Mucosa of descending colon (tissue), 3 donors: ENCODE results near the gene FMO1. TPM values are rescaled to one million over a fixed set of nuclear protein-coding genes. Genes with fewer than 3 reads are reported as not detected.

Experiments used
- ATAC-seq: fragments of 200-7000 bp; cut with Tn5 transposase; one replicate; pipeline ENCODE4 v1.9.1; 2020; ENCODE audit warnings: mild to moderate bottlenecking, moderate library complexity
- DNase-seq, 3 donors: peaks; one replicate each; pipeline ENCODE4 v3.0.0-alpha.2; 2020
- H3K36me3 ChIP-seq: fragments of 200-600 bp; one replicate; pipeline ENCODE4 v1.8.0; 2021; ENCODE audit warnings: low read depth, mild to moderate bottlenecking
- H3K4me1 ChIP-seq: fragments of 200-600 bp; one replicate; pipeline ENCODE4 v1.8.0; 2021; ENCODE audit warnings: low read depth, mild to moderate bottlenecking
- H3K4me3 ChIP-seq: fragments of 200-600 bp; one replicate; pipeline ENCODE4 v1.8.0; 2021; ENCODE audit warnings: mild to moderate bottlenecking
- H3K9me3 ChIP-seq: fragments of 200-600 bp; one replicate; pipeline ENCODE4 v1.8.0; 2021; ENCODE audit warnings: mild to moderate bottlenecking
- CTCF ChIP-seq: fragments of 200-600 bp; IDR thresholded peaks from one replicate; pipeline ENCODE4 v1.8.0; 2022; ENCODE audit warnings: antibody characterized with exemption, mild to moderate bottlenecking
- intact Hi-C, 2 donors: fragments of 100-400 bp; cut with DNase I in 1 of 2; cut with micrococcal nuclease in 1 of 2; formaldehyde crosslinking; loops; one replicate each; pipeline versions ENCODE4 v1.11.0 to v1.11.1; 2022; cut with DNase I, micrococcal nuclease
- total RNA-seq, 3 donors: library from RNA; stranded (reverse); fragmentation: NEBNext Ultra II Directional in 2 of 3; extraction: Animal tissue kit (Norgen Biotek cat#: 25700) in 2 of 3; gene quantifications; one replicate each; pipeline versions ENCODE4 v1.2.1 to v1.2.4, GENCODE V29; 2021 to 2023
- donor health status: DM: no; HTN: no; CAD: no; lungs with moderate emphysema.
- donor health status: DM: no; HTN: no; CAD: no.
- donor health status: DM: no; HTN: yes; CAD: no.

The FMO1 gene
- total RNA-seq, 3 donors from 2014 or later: not detected

GRCh38 chr1:171210355-171210754, 37.9 kb upstream of the FMO1 start:
- Histone ChIP-seq H3K4me1 (peaks cover 8% of the 10 kb centered on the region), H3K9me3 (no peaks in the 10 kb centered on the region), H3K36me3 (no peaks in the 10 kb centered on the region), H3K4me3 (no peak overlapping the region)
- ATAC-seq (peak; percentile 92), DNase-seq (peak in 1 of 3 donors; percentile 14)
- TF ChIP-seq CTCF: no peak
- intact Hi-C loops: no loop called here

GRCh38 chr1:171212607-171213351, 35.5 kb upstream of the FMO1 start:
- ATAC-seq (peak; percentile 25), DNase-seq (no peak)
- Histone ChIP-seq H3K4me1 (peaks cover 8% of the 10 kb centered on the region), H3K36me3 (no peaks in the 10 kb centered on the region), H3K9me3 (no peaks in the 10 kb centered on the region), H3K4me3 (no peak overlapping the region)
- intact Hi-C loops: no loop called here
- TF ChIP-seq CTCF: no peak

- DNase-seq (no peak), ATAC-seq (no peak)
- TF ChIP-seq CTCF: no peak
- Histone ChIP-seq H3K36me3 (no peaks in the 10 kb centered on the region), H3K9me3 (no peaks in the 10 kb centered on the region), H3K4me3 (no peak overlapping the region), H3K4me1 (peaks cover 10% of the 10 kb centered on the region)
- intact Hi-C loops: no loop called here
These were observed 34.5 kb upstream of the FMO1 start for GRCh38 chr1:171213559-171214454.

GRCh38 chr1:171217658-171218443, 30.4 kb upstream of the FMO1 start:
- Histone ChIP-seq H3K36me3 (no peaks in the 10 kb centered on the region), H3K4me1 (peaks cover 4% of the 10 kb centered on the region), H3K9me3 (no peaks in the 10 kb centered on the region), H3K4me3 (no peak overlapping the region)
- TF ChIP-seq CTCF: no peak
- ATAC-seq: no peak
- no peak for DNase-seq
- intact Hi-C loops: no loop called here

GRCh38 chr1:171218661-171219060, 29.6 kb upstream of the FMO1 start:
- Histone ChIP-seq H3K4me3 (no peak overlapping the region), H3K36me3 (no peaks in the 10 kb centered on the region), H3K4me1 (peaks cover 4% of the 10 kb centered on the region), H3K9me3 (no peaks in the 10 kb centered on the region)
- intact Hi-C loops: no loop called here
- no peak for TF ChIP-seq CTCF
- ATAC-seq: no peak
- DNase-seq: no peak
